Psoas muscle (tissue), 8 donors: Measurements from ENCODE around the gene RYR1. TPM values are rescaled to one million over a fixed set of nuclear protein-coding genes. Genes with fewer than 3 reads are reported as not detected.
"Not testable (repeated sequence)": the region's sequence is repeated elsewhere in the genome, so short reads cannot be mapped to it uniquely, and the experiment has no call there.

Experiments used
- ATAC-seq, 4 donors: fragments of 200-7000 bp; cut with Tn5 transposase; one replicate each; pipeline ENCODE4 v1.9.1; 2020; ENCODE audit warnings: moderate library complexity in 3 of 4, mild to moderate bottlenecking in 2 of 4
- DNase-seq, 2 donors: peaks; one replicate each; pipeline ENCODE4 v3.0.0-alpha.2; 2020
- H3K27ac ChIP-seq: fragments of 200-600 bp; one replicate; pipeline ENCODE4 v1.8.0; 2022
- H3K27me3 ChIP-seq, 3 donors: fragments of 200-600 bp in 1 of 3; one replicate each; pipeline versions ENCODE4 v1.6.1 to v1.8.0; 2013 to 2022; ENCODE audit warnings: low read length in 2 of 3, mild to moderate bottlenecking in 2 of 3, moderate library complexity in 1 of 3; ENCODE audit not compliant: insufficient read depth in 3 of 3
- H3K36me3 ChIP-seq, 2 donors: fragments of 200-600 bp in 1 of 2; one replicate each; pipeline versions ENCODE4 v1.6.1 to v1.8.0; 2013 to 2022; ENCODE audit warnings: low read depth in 1 of 2, mild to moderate bottlenecking in 1 of 2, moderate library complexity in 1 of 2; ENCODE audit not compliant: insufficient read depth in 1 of 2
- H3K4me1 ChIP-seq: fragments of 200-600 bp; one replicate; pipeline ENCODE4 v1.8.0; 2022
- H3K4me3 ChIP-seq: fragments of 200-600 bp; one replicate; pipeline ENCODE4 v1.8.0; 2022; ENCODE audit warnings: mild to moderate bottlenecking
- H3K9me3 ChIP-seq: fragments of 200-600 bp; one replicate; pipeline ENCODE4 v1.8.0; 2022
- CTCF ChIP-seq: fragments of 200-600 bp; IDR thresholded peaks from one replicate; pipeline ENCODE4 v1.8.0; 2022; ENCODE audit warnings: antibody characterized with exemption
- WGBS, 3 donors: extraction: QIAGEN DNeasy Blood & Tissue Kit; methylation state at CpG; one replicate each; pipeline versions ENCODE4 v1.1.6 to v1.1.7; 2013; 5-methylcytosine and 5-hydroxymethylcytosine counted together
- intact Hi-C, 2 donors: fragments of 100-400 bp; cut with DNase I; formaldehyde crosslinking; loops; one replicate each; pipeline versions ENCODE4 v1.11.0 to v1.14.2; 2022
- polyA plus RNA-seq, 3 donors: library from polyadenylated mRNA; stranded (reverse); fragments of 200-250 nt; gene quantifications; one replicate each; pipeline ENCODE4 v1.2.3, GENCODE V29; 2013
- total RNA-seq, 4 donors: library from RNA; stranded (reverse); fragmentation: NEBNext Ultra II Directional in 2 of 4; extraction: Animal tissue kit (Norgen Biotek cat#: 25700) in 2 of 4; gene quantifications; one replicate each; pipeline versions ENCODE4 v1.2.1 to v1.2.4, GENCODE V29; 2021 to 2023
- donor health status: healthy with polysubstance abuse.
- donor health status: DM: no; HTN: no; CAD: no; lungs with moderate emphysema.
- donor health status: Bipolar disorder and iron deficiency.
- donor health status: healthy.
- donor health status: DM: yes; HTN: yes; CAD: no.
- donor health status: DM: no; HTN: no; CAD: no.
- donor health status: DM: no; HTN: no; CAD: no.
- donor health status: DM: yes; HTN: yes; CAD: no.

RYR1 gene
- total and polyA plus RNA-seq, 7 donors = 56.0 to 1,211 (median 572) TPM

GRCh38 chr19:38517321-38517720, 83.8 kb downstream of the RYR1 start:
- Histone ChIP-seq H3K9me3 (no peaks in the 10 kb centered on the region), H3K27ac (peak overlapping the region; percentile 16), H3K27me3 (no peaks in the 10 kb centered on the region), H3K4me3 (no peak overlapping the region), H3K4me1 (peaks cover 3% of the 10 kb centered on the region), H3K36me3 (peaks cover 3 to 100% of the 10 kb centered on the region in 2 donors)
- no peak for TF ChIP-seq CTCF
- intact Hi-C loops = no loop called here
- WGBS, 3 donors = 88 to 91% (median 88%) methylated on average over 21 of the region's 21 CpGs
- ATAC-seq (peak in 1 of 4 donors; percentile 7), DNase-seq (peak in 1 of 2 donors; percentile 41)

GRCh38 chr19:38517980-38518379, 84.5 kb downstream of the RYR1 start:
- ATAC-seq, H3K4me3 ChIP-seq, H3K4me1 ChIP-seq, H3K27me3 ChIP-seq, H3K9me3 ChIP-seq, intact Hi-C loops: not testable (repeated sequence)
- WGBS, 3 donors = 52 to 74% (median 53%) methylated on average over 1 of the region's 1 CpG
- peaks cover 3 to 100% of the 10 kb centered on the region in 2 donors for H3K36me3 ChIP-seq
- DNase-seq = peak in 1 of 2 donors; percentile 3
- H3K27ac ChIP-seq = peak overlapping the region; percentile 1

GRCh38 chr19:38519168-38519567, 85.7 kb downstream of the RYR1 start:
- H3K4me3 ChIP-seq = no peak overlapping the region
- TF ChIP-seq CTCF = no peak
- intact Hi-C loops = no loop called here
- ATAC-seq (peak; percentile 9 to 23 (median 16)), DNase-seq (peak in 1 of 2 donors; percentile 41)
- H3K27ac ChIP-seq = peak overlapping the region; percentile 23
- no peaks in the 10 kb centered on the region for H3K4me1 ChIP-seq
- peaks cover 6 to 98% of the 10 kb centered on the region in 2 donors for H3K36me3 ChIP-seq
- no peaks in the 10 kb centered on the region for H3K9me3 ChIP-seq
- no peaks in the 10 kb centered on the region for H3K27me3 ChIP-seq
- 81 to 88% (median 84%) methylated on average over 20 to 26 of the region's 26 CpGs for WGBS, 3 donors

GRCh38 chr19:38519988-38520387, 86.5 kb downstream of the RYR1 start:
- intact Hi-C loops = no loop called here
- 84 to 88% (median 84%) methylated on average over 6 of the region's 6 CpGs for WGBS, 3 donors
- ATAC-seq (no peak), DNase-seq (no peak)
- H3K27ac ChIP-seq = peak overlapping the region; percentile 23
- H3K27me3 ChIP-seq = no peaks in the 10 kb centered on the region
- H3K36me3 ChIP-seq = peaks cover 6 to 97% of the 10 kb centered on the region in 2 donors
- H3K4me1 ChIP-seq = no peaks in the 10 kb centered on the region
- no peaks in the 10 kb centered on the region for H3K9me3 ChIP-seq
- H3K4me3 ChIP-seq = no peak overlapping the region
- TF ChIP-seq CTCF = no peak

GRCh38 chr19:38522915-38523314, 89.4 kb downstream of the RYR1 start:
- DNase-seq (no peak), ATAC-seq (no peak)
- no peaks in the 10 kb centered on the region for H3K27me3 ChIP-seq
- 86 to 94% (median 88%) methylated on average over 15 of the region's 15 CpGs for WGBS, 3 donors
- intact Hi-C loops = no loop called here
- H3K36me3 ChIP-seq = peaks cover 3 to 96% of the 10 kb centered on the region in 2 donors
- no peak overlapping the region for H3K4me3 ChIP-seq
- no peaks in the 10 kb centered on the region for H3K9me3 ChIP-seq
- TF ChIP-seq CTCF = no peak
- H3K27ac ChIP-seq = no peak overlapping the region
- H3K4me1 ChIP-seq = no peaks in the 10 kb centered on the region
